Fibroblast of mammary gland (primary cell): ENCODE data around the gene CNPY1.

Experiments used
- DNase-seq: peaks from one replicate; pipeline ENCODE4 v3.0.0-alpha.2; 2010; ENCODE audit warnings: low read depth
- H3K4me3 ChIP-seq: 2 replicates; pipeline ENCODE4 v1.5.1; 2011; ENCODE audit warnings: low read depth, mild to moderate bottlenecking, low read length, moderate library complexity; ENCODE audit not compliant: control insufficient read depth
- CTCF ChIP-seq: conservative IDR thresholded peaks from 2 replicates; pipeline ENCODE4 v1.5.1; 2011; ENCODE audit warnings: low read depth, low read length, inconsistent platforms; ENCODE audit not compliant: control insufficient read depth, insufficient read depth

Gene CNPY1

GRCh38 chr7:155536451-155536850 is 9.9 kb downstream of the CNPY1 start:
- no peak for TF ChIP-seq CTCF
- no peak overlapping the region for H3K4me3 ChIP-seq
- no peak for DNase-seq

- DNase-seq = no peak
- TF ChIP-seq CTCF = no peak
- no peak overlapping the region for H3K4me3 ChIP-seq
These were observed 11.7 kb downstream of the CNPY1 start for GRCh38 chr7:155534691-155535090.

DNA sequence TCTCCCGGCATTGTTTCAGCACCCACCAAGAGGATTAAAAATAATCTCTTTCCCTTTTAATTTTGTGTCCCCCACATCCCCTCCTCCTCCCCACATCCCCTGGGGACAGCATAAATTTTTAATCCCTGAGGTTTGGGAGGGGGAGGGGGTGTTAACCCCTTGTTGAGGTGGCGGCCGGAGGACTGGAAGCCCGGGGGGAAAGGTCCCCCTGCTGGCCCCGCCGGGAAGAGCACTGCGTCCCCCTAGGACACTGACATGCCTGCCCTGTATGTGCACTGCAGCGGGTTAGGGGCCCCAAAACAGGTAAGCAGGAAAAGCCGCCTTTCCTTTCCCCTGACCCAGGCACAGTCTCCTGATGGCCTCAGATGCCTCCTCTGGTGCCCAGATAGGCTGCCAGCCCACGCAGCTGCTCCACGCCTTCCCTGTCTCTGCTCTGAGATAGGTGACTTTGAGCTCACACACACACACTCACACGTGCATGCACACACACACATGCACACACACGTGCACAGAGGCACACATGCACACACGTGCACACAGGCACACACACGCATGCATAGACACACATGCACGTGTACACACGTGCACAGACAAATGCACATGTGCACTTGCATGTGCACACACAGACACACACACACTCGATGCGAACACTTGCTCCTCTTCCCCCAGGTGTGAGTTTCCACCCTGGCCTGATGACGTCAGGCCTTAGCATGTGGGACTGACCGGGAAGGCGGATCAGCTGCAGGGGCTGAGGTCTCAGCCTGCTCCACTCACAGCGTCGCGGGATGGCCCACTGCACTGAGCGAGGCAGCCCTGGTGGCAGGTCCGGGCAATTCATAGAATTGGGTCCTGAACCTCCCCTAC is 12.3 kb downstream of the CNPY1 start:
- no peak overlapping the region for H3K4me3 ChIP-seq
- peak; percentile 58 for TF ChIP-seq CTCF
- peak; percentile 6 for DNase-seq

DNA sequence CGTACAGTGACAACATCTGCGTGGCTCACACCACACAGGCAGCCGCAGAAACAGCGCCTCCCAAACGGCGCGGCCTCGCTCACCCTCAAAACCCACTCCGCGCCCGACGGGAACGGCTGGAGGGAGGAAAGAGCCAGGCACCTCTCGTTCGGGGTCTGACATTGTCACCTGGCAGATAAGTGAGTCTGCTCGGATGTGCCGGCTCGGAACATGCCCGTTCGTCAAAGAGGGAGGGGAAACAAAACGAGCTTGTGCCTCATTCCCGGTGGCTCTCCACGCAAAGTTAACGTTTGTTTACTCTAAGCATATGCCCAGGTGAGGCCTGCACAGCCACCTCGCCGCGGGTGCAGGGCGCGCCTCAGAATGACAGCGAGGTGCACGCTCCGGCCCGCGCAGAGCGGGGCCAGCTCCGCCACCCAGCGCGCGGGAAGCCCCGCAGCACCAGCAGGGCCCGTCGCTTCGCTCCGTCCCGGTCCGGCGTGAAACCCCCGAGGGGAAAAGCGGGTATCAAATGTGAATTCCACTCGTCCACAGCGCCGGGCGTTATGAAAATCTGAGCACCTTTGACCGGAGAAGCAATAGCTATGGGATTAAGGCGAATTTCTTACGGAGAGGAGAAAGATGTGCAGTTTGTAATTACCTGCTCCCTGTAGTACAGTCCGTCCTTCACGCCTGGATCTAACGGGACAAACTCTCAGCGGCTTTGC is 13.1 kb downstream of the CNPY1 start:
- H3K4me3 ChIP-seq = no peak overlapping the region
- TF ChIP-seq CTCF = no peak
- peak; percentile 1 for DNase-seq

DNA sequence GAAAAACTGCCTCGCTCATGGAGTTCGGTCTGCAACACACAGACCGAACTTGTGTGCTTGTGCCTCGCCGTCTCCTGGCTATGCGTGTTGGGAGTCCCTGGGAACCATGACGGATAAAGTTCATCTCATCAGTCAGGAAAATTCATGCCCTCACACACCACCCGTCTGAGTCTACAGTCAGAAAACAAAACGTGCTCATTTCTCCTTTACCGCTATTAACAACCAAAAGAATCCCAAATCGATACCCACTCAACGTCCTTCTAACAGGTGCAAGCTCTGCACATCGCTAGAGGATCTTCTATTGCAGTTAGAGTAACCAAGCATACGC is 13.6 kb downstream of the CNPY1 start:
- no peak overlapping the region for H3K4me3 ChIP-seq
- no peak for DNase-seq
- no peak for TF ChIP-seq CTCF

DNA sequence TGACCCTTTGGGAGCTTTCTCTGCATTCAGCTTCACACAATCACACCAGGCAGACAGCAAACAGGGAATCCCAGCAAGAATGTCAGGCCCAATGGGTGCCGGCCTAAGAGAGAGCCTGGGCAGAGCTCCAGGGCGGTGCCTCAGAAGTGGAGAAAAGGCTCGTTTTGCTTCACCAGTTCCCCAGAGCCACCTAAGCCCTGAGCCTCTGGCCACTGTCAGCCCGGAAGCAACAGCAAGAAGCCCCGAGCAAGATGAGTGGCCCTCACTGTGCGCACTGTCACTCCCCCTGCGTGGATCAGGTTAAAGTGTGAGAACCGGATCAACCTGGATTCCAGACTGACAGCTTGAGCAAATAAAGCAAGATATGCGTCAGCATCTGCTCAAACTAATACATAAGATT is 14.7 kb downstream of the CNPY1 start:
- no peak overlapping the region for H3K4me3 ChIP-seq
- DNase-seq = no peak
- no peak for TF ChIP-seq CTCF

DNA sequence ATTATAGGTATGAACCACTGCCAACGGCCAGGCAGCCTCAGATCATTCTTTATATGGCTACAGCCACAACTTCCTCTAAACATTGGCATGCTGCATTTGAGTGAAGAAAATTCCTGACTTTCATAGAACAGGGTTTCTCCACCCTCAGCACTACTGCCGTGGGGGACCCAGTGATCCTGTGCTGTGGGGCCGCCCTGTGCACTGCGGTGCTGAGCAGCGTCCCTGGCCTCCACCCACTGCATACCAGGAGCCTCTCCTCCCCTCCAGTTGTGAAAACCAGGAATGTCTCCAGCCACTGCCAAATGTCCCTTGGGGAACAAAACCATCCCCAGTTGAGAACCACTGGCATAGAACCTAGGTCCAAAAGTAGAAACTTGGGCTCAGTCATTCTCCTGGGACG is 15.8 kb downstream of the CNPY1 start:
- no peak overlapping the region for H3K4me3 ChIP-seq
- DNase-seq = no peak
- TF ChIP-seq CTCF = no peak
